GM11168 (cell line): Measurements from ENCODE around the gene HIRA.

Experiments
- in situ Hi-C: fragments of 300-500 bp; cut with MboI; formaldehyde crosslinking; loops from one replicate; pipeline ENCODE4 v1.12.0; 2022; ENCODE audit warnings: low sequenced_read_pairs; ENCODE audit not compliant: unreplicated experiment

Gene HIRA

GRCh38 chr22:19431649-19432132 is at the start of gene HIRA:
TSS of gene HIRA (minus strand) at chr22:19431733. CDS start at chr22:19431476, 257 bp downstream.
- in situ Hi-C loops = no loop called here

- in situ Hi-C loops = no loop called here
These were observed 49.3 kb upstream of the HIRA start for GRCh38 chr22:19480789-19481188.

GRCh38 chr22:19480173-19480568 is 48.6 kb upstream of the HIRA start:
- in situ Hi-C loops = no loop called here

GRCh38 chr22:19479355-19480172 is 48.0 kb upstream of the HIRA start, which contains the start of gene CDC45:
TSS of gene CDC45 (plus strand) at chr22:19479920. CDS start at chr22:19479969, 49 bp downstream.
- in situ Hi-C loops = no loop called here

- in situ Hi-C loops = no loop called here
These were observed 47.4 kb upstream of the HIRA start, which contains the start of gene UFD1 for GRCh38 chr22:19478901-19479354. TSS of gene UFD1 (minus strand) at chr22:19479193. CDS start at chr22:19479085, 108 bp downstream.

- in situ Hi-C loops = no loop called here
These were observed 46.7 kb upstream of the HIRA start for GRCh38 chr22:19478045-19478900.

- in situ Hi-C loops = no loop called here
These were observed 46.0 kb upstream of the HIRA start for GRCh38 chr22:19477321-19478044.

- in situ Hi-C loops = no loop called here
These were observed 44.5 kb upstream of the HIRA start for GRCh38 chr22:19476023-19476422.

- in situ Hi-C loops = no loop called here
These were observed 42.0 kb upstream of the HIRA start for GRCh38 chr22:19473578-19473977.

GRCh38 chr22:19472233-19472632 is 40.7 kb upstream of the HIRA start:
- in situ Hi-C loops = no loop called here

- in situ Hi-C loops = no loop called here
These were observed 40.0 kb upstream of the HIRA start for GRCh38 chr22:19471572-19471971.

- in situ Hi-C loops = no loop called here
These were observed 38.5 kb upstream of the HIRA start for GRCh38 chr22:19470010-19470409.

GRCh38 chr22:19469421-19469820 is 37.9 kb upstream of the HIRA start:
- in situ Hi-C loops = no loop called here

GRCh38 chr22:19467912-19468311 is 36.4 kb upstream of the HIRA start:
- in situ Hi-C loops = no loop called here

GRCh38 chr22:19466848-19467752 is 35.6 kb upstream of the HIRA start:
- in situ Hi-C loops = no loop called here

- in situ Hi-C loops = no loop called here
These were observed 34.7 kb upstream of the HIRA start for GRCh38 chr22:19466126-19466716.

- in situ Hi-C loops = no loop called here
These were observed 33.4 kb upstream of the HIRA start for GRCh38 chr22:19464975-19465374.

- in situ Hi-C loops = no loop called here
These were observed 33.0 kb upstream of the HIRA start for GRCh38 chr22:19464546-19464945.
